GM11168 (cell line): Measurements from ENCODE around the gene MYPN.

Experiments used
- in situ Hi-C: fragments of 300-500 bp; cut with MboI; formaldehyde crosslinking; loops from one replicate; pipeline ENCODE4 v1.12.0; 2022; ENCODE audit warnings: low sequenced_read_pairs; ENCODE audit not compliant: unreplicated experiment

The MYPN gene

GRCh38 chr10:68251151-68251550 is 141.9 kb downstream of the MYPN start:
- in situ Hi-C loops = no loop called here

GRCh38 chr10:68251625-68252495 is 142.6 kb downstream of the MYPN start:
- in situ Hi-C loops = no loop called here

- in situ Hi-C loops = no loop called here
Observed at GRCh38 chr10:68253346-68253745, 144.1 kb downstream of the MYPN start.

GRCh38 chr10:68261132-68261856 is 152.0 kb downstream of the MYPN start:
- in situ Hi-C loops = no loop called here
